AML-193 (cell line): Measurements from ENCODE around the gene HIVEP2.

Experiments
- DNase-seq, 2 experiments: peaks; one replicate each; lab custom pipeline; 2025; lab: John Stamatoyannopoulos, UW

Gene HIVEP2

GRCh38 chr6:142839686-142840040 lies 105.3 kb downstream of the HIVEP2 start:
- no peak for DNase-seq

- DNase-seq: no peak
Measured at GRCh38 chr6:142838821-142839685, 105.9 kb downstream of the HIVEP2 start.

- DNase-seq: no peak
Measured at GRCh38 chr6:142835787-142836535, 109.0 kb downstream of the HIVEP2 start.

GRCh38 chr6:142834853-142835252 lies 110.1 kb downstream of the HIVEP2 start:
- DNase-seq: no peak

GRCh38 chr6:142833798-142834197 lies 111.2 kb downstream of the HIVEP2 start:
- DNase-seq: no peak

- DNase-seq: no peak
Measured at GRCh38 chr6:142833054-142833453, 111.9 kb downstream of the HIVEP2 start.

GRCh38 chr6:142830807-142831206 lies 114.2 kb downstream of the HIVEP2 start:
- no peak for DNase-seq

- DNase-seq: no peak
Measured at GRCh38 chr6:142830116-142830710, 114.8 kb downstream of the HIVEP2 start.

GRCh38 chr6:142829556-142829955 lies 115.4 kb downstream of the HIVEP2 start:
- no peak for DNase-seq

GRCh38 chr6:142827991-142828390 lies 117.0 kb downstream of the HIVEP2 start:
- DNase-seq: no peak

- no peak for DNase-seq
Measured at GRCh38 chr6:142827369-142827768, 117.6 kb downstream of the HIVEP2 start.

- DNase-seq: no peak
Measured at GRCh38 chr6:142825760-142826159, 119.2 kb downstream of the HIVEP2 start.

- no peak for DNase-seq
Measured at GRCh38 chr6:142824426-142824825, 120.5 kb downstream of the HIVEP2 start.

- no peak for DNase-seq
Measured at GRCh38 chr6:142823256-142823902, 121.6 kb downstream of the HIVEP2 start.

- peak in 1 of 2 experiments; percentile 9 for DNase-seq
Measured at GRCh38 chr6:142822842-142823241, 122.1 kb downstream of the HIVEP2 start.

- no peak for DNase-seq
Measured at GRCh38 chr6:142822383-142822782, 122.6 kb downstream of the HIVEP2 start.

- DNase-seq: no peak
Measured at GRCh38 chr6:142821860-142822259, 123.1 kb downstream of the HIVEP2 start.

GRCh38 chr6:142821164-142821716 lies 123.7 kb downstream of the HIVEP2 start:
- no peak for DNase-seq

GRCh38 chr6:142820338-142821051 lies 124.5 kb downstream of the HIVEP2 start:
- DNase-seq: no peak

GRCh38 chr6:142819603-142820337 lies 125.2 kb downstream of the HIVEP2 start:
- DNase-seq: peak; percentile 27 to 37

GRCh38 chr6:142816486-142816885 lies 128.5 kb downstream of the HIVEP2 start:
- no peak for DNase-seq
